Measurements from ENCODE around the gene KRTAP9-4. TPM values are rescaled to one million over a fixed set of nuclear protein-coding genes. Genes with fewer than 3 reads are reported as not detected.
"Not testable (repeated sequence)": the region's sequence is repeated elsewhere in the genome, so short reads cannot be mapped to it uniquely, and the experiment has no call there.

Gene KRTAP9-4, protein sequence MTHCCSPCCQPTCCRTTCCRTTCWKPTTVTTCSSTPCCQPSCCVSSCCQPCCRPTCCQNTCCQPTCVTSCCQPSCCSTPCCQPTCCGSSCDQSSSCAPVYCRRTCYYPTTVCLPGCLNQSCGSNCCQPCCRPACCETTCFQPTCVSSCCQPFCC
- total RNA-seq: not detected
- polyA plus RNA-seq: not detected

GRCh38 chr17:41249637-41250240 lies at the start of gene KRTAP9-4:
Gene KRTAP9-4, plus strand, starts transcription at chr17:41249687. Its CDS starts 34 bp downstream, at chr17:41249721.
- DNase-seq; intact Hi-C loops (cut with DNase I); H3K4me3 ChIP-seq; H3K4me1 ChIP-seq; H3K9me3 ChIP-seq; H3K27ac ChIP-seq; H3K36me3 ChIP-seq; H3K27me3 ChIP-seq: not testable (repeated sequence)
- WGBS, 2 donors: 57 to 59% methylated on average over 2 of the region's 2 CpGs

- intact Hi-C loops (cut with DNase I): no loop called here
- no peak overlapping the region for H3K27ac ChIP-seq
- WGBS, 2 donors: 11 to 39% methylated on average over 1 of the region's 1 CpG
Observed at GRCh38 chr17:41211845-41212466, 37.5 kb upstream of the KRTAP9-4 start.

GRCh38 chr17:41212524-41213169 lies 36.8 kb upstream of the KRTAP9-4 start:
- Histone ChIP-seq H3K4me3 (no peak overlapping the region), H3K9me3 (no peaks in the 10 kb centered on the region), H3K36me3 (no peaks in the 10 kb centered on the region), H3K4me1 (no peaks in the 10 kb centered on the region), H3K27me3 (peaks cover 0 to 4% (median 4%) of the 10 kb centered on the region in 3 donors), H3K27ac (no peak overlapping the region)
- DNase-seq: no peak
- intact Hi-C loops (cut with DNase I): no loop called here
- 51 to 77% methylated on average over 7 of the region's 7 CpGs for WGBS, 2 donors
- TF ChIP-seq, protein P1, sequence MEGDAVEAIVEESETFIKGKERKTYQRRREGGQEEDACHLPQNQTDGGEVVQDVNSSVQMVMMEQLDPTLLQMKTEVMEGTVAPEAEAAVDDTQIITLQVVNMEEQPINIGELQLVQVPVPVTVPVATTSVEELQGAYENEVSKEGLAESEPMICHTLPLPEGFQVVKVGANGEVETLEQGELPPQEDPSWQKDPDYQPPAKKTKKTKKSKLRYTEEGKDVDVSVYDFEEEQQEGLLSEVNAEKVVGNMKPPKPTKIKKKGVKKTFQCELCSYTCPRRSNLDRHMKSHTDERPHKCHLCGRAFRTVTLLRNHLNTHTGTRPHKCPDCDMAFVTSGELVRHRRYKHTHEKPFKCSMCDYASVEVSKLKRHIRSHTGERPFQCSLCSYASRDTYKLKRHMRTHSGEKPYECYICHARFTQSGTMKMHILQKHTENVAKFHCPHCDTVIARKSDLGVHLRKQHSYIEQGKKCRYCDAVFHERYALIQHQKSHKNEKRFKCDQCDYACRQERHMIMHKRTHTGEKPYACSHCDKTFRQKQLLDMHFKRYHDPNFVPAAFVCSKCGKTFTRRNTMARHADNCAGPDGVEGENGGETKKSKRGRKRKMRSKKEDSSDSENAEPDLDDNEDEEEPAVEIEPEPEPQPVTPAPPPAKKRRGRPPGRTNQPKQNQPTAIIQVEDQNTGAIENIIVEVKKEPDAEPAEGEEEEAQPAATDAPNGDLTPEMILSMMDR (IDR thresholded peaks at IDR 0.05): no peak
- no peak for TF ChIP-seq POLR2AphosphoS5 (IDR thresholded peaks at IDR 0.05)
- TF ChIP-seq POLR2A (IDR thresholded peaks at IDR 0.05): no peak
- TF ChIP-seq EP300 (IDR thresholded peaks at IDR 0.05): no peak

More at GRCh38 chr17:41211845-41212466, 37.5 kb upstream of the KRTAP9-4 start:
- H3K4me1 ChIP-seq: no peaks in the 10 kb centered on the region
- TF ChIP-seq, protein P1 (IDR thresholded peaks at IDR 0.05): no peak
- TF ChIP-seq POLR2AphosphoS5 (IDR thresholded peaks at IDR 0.05): no peak
- no peak for TF ChIP-seq EP300 (IDR thresholded peaks at IDR 0.05)
- no peak for TF ChIP-seq POLR2A (IDR thresholded peaks at IDR 0.05)
- H3K27me3 ChIP-seq: peaks cover 0 to 4% (median 4%) of the 10 kb centered on the region in 3 donors
- DNase-seq: no peak
- no peaks in the 10 kb centered on the region for H3K36me3 ChIP-seq
- H3K4me3 ChIP-seq: no peak overlapping the region
- H3K9me3 ChIP-seq: no peaks in the 10 kb centered on the region

DNA sequence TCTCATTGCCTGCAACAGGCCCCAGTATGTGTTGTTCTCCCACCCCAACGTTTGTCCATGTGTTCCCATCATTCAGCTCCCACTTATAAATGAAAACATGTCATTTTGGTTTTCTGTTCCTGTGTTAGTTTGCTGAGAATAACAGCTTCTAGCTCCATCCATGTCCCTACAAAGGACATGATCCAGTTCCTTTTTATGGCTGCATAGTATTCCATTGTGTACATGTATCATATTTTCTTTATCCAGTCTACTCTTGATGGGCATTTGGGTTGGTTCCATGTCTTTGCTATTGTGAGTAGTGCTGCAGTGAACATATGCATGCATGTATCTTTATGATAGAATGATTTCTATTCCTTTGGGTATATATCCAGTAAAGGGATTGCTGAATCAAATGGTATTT lies 33.8 kb upstream of the KRTAP9-4 start:
- no peak for DNase-seq
- WGBS, 2 donors: 80 to 82% methylated on average over 1 of the region's 1 CpG
- no peaks in the 10 kb centered on the region for H3K4me1 ChIP-seq
- no peaks in the 10 kb centered on the region for H3K9me3 ChIP-seq
- no peaks in the 10 kb centered on the region for H3K36me3 ChIP-seq
- H3K27ac ChIP-seq: no peak overlapping the region
- intact Hi-C loops (cut with DNase I): no loop called here
- TF ChIP-seq POLR2A (IDR thresholded peaks at IDR 0.05): no peak
- TF ChIP-seq POLR2AphosphoS5 (IDR thresholded peaks at IDR 0.05): no peak
- TF ChIP-seq, protein P1 (IDR thresholded peaks at IDR 0.05): no peak
- no peak for TF ChIP-seq EP300 (IDR thresholded peaks at IDR 0.05)
- H3K4me3 ChIP-seq: no peak overlapping the region
- H3K27me3 ChIP-seq: peaks cover 0 to 4% (median 4%) of the 10 kb centered on the region in 3 donors

DNA sequence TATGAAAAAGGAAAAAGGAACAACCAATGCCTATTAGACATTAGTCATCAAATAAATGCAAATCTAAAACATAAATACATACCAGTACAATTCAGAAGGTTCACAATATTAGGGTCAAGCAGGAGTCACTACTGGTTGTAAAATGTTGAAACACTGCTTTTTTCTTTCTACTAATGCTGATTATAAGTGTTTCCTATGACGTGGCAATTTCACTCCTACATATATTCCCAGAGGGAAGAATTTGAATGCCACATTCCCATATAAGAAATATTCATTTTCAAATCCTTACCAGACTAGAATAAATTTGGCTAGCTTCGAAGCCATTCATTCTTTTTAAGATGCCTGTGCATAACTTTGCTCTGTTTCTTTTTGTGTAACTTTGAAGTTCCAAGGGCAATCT lies 25.7 kb upstream of the KRTAP9-4 start:
- Histone ChIP-seq H3K36me3 (no peaks in the 10 kb centered on the region), H3K9me3 (no peaks in the 10 kb centered on the region), H3K4me3 (no peak overlapping the region), H3K4me1 (no peaks in the 10 kb centered on the region), H3K27me3 (no peaks in the 10 kb centered on the region), H3K27ac (no peak overlapping the region)
- no peak for DNase-seq
- 73 to 76% methylated on average over 2 of the region's 2 CpGs for WGBS, 2 donors
- intact Hi-C loops (cut with DNase I): no loop called here
- no peak for TF ChIP-seq EP300 (IDR thresholded peaks at IDR 0.05)
- no peak for TF ChIP-seq POLR2AphosphoS5 (IDR thresholded peaks at IDR 0.05)
- TF ChIP-seq POLR2A (IDR thresholded peaks at IDR 0.05): no peak
- TF ChIP-seq, protein P1 (IDR thresholded peaks at IDR 0.05): no peak

All from sigmoid colon (tissue), 7 donors.